Heart left ventricle (tissue), 16 donors: ENCODE data around the gene PITHD1. TPM values are rescaled to one million over a fixed set of nuclear protein-coding genes. Genes with fewer than 3 reads are reported as not detected.

Experiments
- ATAC-seq, 4 donors: fragments of 200-7000 bp; cut with Tn5 transposase; one replicate each; pipeline ENCODE4 v1.9.1; 2020 to 2022; ENCODE audit warnings: moderate library complexity in 4 of 4, mild to moderate bottlenecking in 3 of 4, moderate number of reproducible peaks in 1 of 4
- DNase-seq, 5 donors: peaks; one replicate each; pipeline ENCODE4 v3.0.0-alpha.2; 2020
- H3K27ac ChIP-seq, 12 donors: fragments of 200-600 bp; sonication (generic) in 4 of 12; one replicate each; pipeline versions ENCODE4 v1.5.0 to v1.8.0; 2016 to 2022; ENCODE audit warnings: mild to moderate bottlenecking in 2 of 12
- H3K27me3 ChIP-seq, 9 donors: fragments of 200-600 bp; sonication (generic) in 2 of 9; one replicate each; pipeline versions ENCODE4 v1.5.1 to v1.8.0; 2016 to 2022; ENCODE audit warnings: mild to moderate bottlenecking in 3 of 9
- H3K36me3 ChIP-seq, 9 donors: fragments of 200-600 bp; sonication (generic) in 2 of 9; one replicate each; pipeline versions ENCODE4 v1.5.0 to v1.8.0; 2018 to 2022; ENCODE audit warnings: mild to moderate bottlenecking in 2 of 9
- H3K4me1 ChIP-seq, 12 donors: fragments of 200-600 bp; sonication (generic) in 4 of 12; one replicate each; pipeline versions ENCODE4 v1.5.0 to v1.8.0; 2016 to 2022; ENCODE audit warnings: mild to moderate bottlenecking in 3 of 12
- H3K4me3 ChIP-seq, 12 donors: fragments of 200-600 bp; sonication (generic) in 4 of 12; one replicate each; pipeline versions ENCODE4 v1.5.0 to v1.8.0; 2017 to 2022; ENCODE audit warnings: mild to moderate bottlenecking in 9 of 12, moderate library complexity in 4 of 12
- H3K9me3 ChIP-seq, 12 donors: fragments of 200-600 bp; sonication (generic) in 4 of 12; one replicate each; pipeline versions ENCODE4 v1.5.0 to v1.8.0; 2016 to 2022; ENCODE audit warnings: mild to moderate bottlenecking in 1 of 12
- CTCF ChIP-seq, 12 donors: fragments of 200-600 bp; sonication (generic) in 4 of 12; IDR thresholded peaks; one replicate each; pipeline versions ENCODE4 v1.5.0 to v1.8.0; 2018 to 2022; ENCODE audit warnings: antibody characterized with exemption in 12 of 12, mild to moderate bottlenecking in 5 of 12
- POLR2A ChIP-seq, 2 donors: fragments of 450-650 bp; IDR thresholded peaks; one replicate each; pipeline ENCODE4 v1.6.1; 2017; ENCODE audit warnings: antibody characterized with exemption in 2 of 2, mild to moderate bottlenecking in 2 of 2, moderate library complexity in 2 of 2
- WGBS, 4 donors: extraction: QIAGEN DNeasy Blood & Tissue Kit in 2 of 4; methylation state at CpG; one replicate each; pipeline versions ENCODE4 v1.1.5 to v1.1.7; 2013 to 2018; 5-methylcytosine and 5-hydroxymethylcytosine counted together
- intact Hi-C, 10 donors: fragments of 100-400 bp; cut with DNase I; formaldehyde crosslinking; loops; one replicate each; pipeline versions ENCODE4 v1.11.1 to v1.14.2; 2022
- polyA plus RNA-seq, 2 donors: library from polyadenylated mRNA; stranded (reverse); fragments of 200-250 nt; gene quantifications; one replicate each; pipeline ENCODE4 v1.2.3, GENCODE V29; 2013
- total RNA-seq, 9 donors: library from RNA; depleted of rRNA in 2 of 9; stranded (reverse); fragments of >200 nt in 2 of 9; fragmentation: NEBNext Ultra II Directional in 3 of 9; extraction: Animal tissue kit (Norgen Biotek cat#: 25700) in 3 of 9; gene quantifications; one replicate each; pipeline versions ENCODE4 v1.1.0 to v1.2.4, GENCODE V29; 2016 to 2023
- donor health status: ischemic (EF 13 %, LVEDD 7.1; RV severe dilation, severe dysfunction).
- donor health status: healthy with polysubstance abuse.
- donor health status: DM: no; HTN: yes; CAD: no.
- donor health status: DM: no; HTN: no; CAD: no.
- donor health status: ischemic (EF 25% LVEDD 6.9; RV normal size, moderate dysfunction).
- donor health status: ischemic (EF 25% LVEDD 5.7; RV mildly dilated, moderate dysfunction).
- donor health status: healthy.
- donor health status: DM: yes; HTN: yes; CAD: no.
- donor health status: ischemic (EF 35%, LVEDD 5.7; RV mildly dilated, moderate dysfunction).
- donor health status: nonischemic (EF 11% LVEDD 7.7; RV severe dilation, severe dysfunction).
- donor health status: DM: yes; HTN: yes; CAD: no.
- donor health status: PGD.
- donor health status: ischemic (EF 29% LVEDD 5.4; RV normal size, mild dysfunction).
- donor health status: nonischemic (EF 23%, LVEDD 6.1; RV moderate dilation, normal function).

Gene PITHD1
- total and polyA plus RNA-seq, 11 donors = 31.8 to 86.4 (median 46.2) TPM

- intact Hi-C loops = loop anchor here in 4 of 10 donors (5.0 to 10.0 kb wide), 2 partner anchors 44 to 49 kb away; partner anchors contain the start of genes FUCA1 (in 3 of the 4) and PITHD1 (in 1 of the 4)
Observed at GRCh38 chr1:23823767-23824166, 45.5 kb downstream of the PITHD1 start.

GRCh38 chr1:23824711-23825075, 46.5 kb downstream of the PITHD1 start:
- H3K4me3 ChIP-seq = peak overlapping the region; percentile 74 to 100 (median 97)
- no peak for ATAC-seq
- peaks cover 0 to 7% (median under 1%) of the 10 kb centered on the region in 9 donors for H3K36me3 ChIP-seq
- intact Hi-C loops = loop anchor here in 6 of 10 donors (5.0 to 10.0 kb wide), 2 partner anchors 43 to 50 kb away; partner anchors contain the start of genes FUCA1 (in 5 of the 6) and PITHD1 (in 1 of the 6)
- H3K27ac ChIP-seq = peak overlapping the region; percentile 89 to 98 (median 96)
- DNase-seq = no peak
- H3K9me3 ChIP-seq = no peaks in the 10 kb centered on the region
- WGBS, 4 donors = 1 to 2% (median 2%) methylated on average over 8 of the region's 8 CpGs
- H3K4me1 ChIP-seq = peaks cover 0 to 18% (median 10%) of the 10 kb centered on the region in 12 donors
- no peaks in the 10 kb centered on the region for H3K27me3 ChIP-seq
- TF ChIP-seq POLR2A (IDR thresholded peaks at IDR 0.05) = no peak
- TF ChIP-seq CTCF (IDR thresholded peaks at IDR 0.05) = no peak

More at GRCh38 chr1:23823767-23824166, 45.5 kb downstream of the PITHD1 start:
- H3K4me3 ChIP-seq = peak overlapping the region in 1 of 12 donors; percentile 81
- TF ChIP-seq POLR2A (IDR thresholded peaks at IDR 0.05) (no peak), CTCF (IDR thresholded peaks at IDR 0.05) (no peak)
- H3K9me3 ChIP-seq = no peaks in the 10 kb centered on the region
- no peak overlapping the region for H3K27ac ChIP-seq
- peaks cover 0 to 17% (median 9%) of the 10 kb centered on the region in 9 donors for H3K36me3 ChIP-seq
- no peaks in the 10 kb centered on the region for H3K27me3 ChIP-seq
- DNase-seq (no peak), ATAC-seq (no peak)
- H3K4me1 ChIP-seq = peaks cover 0 to 18% (median 10%) of the 10 kb centered on the region in 12 donors
- WGBS, 4 donors = 77 to 84% (median 79%) methylated on average over 7 of the region's 7 CpGs

DNA sequence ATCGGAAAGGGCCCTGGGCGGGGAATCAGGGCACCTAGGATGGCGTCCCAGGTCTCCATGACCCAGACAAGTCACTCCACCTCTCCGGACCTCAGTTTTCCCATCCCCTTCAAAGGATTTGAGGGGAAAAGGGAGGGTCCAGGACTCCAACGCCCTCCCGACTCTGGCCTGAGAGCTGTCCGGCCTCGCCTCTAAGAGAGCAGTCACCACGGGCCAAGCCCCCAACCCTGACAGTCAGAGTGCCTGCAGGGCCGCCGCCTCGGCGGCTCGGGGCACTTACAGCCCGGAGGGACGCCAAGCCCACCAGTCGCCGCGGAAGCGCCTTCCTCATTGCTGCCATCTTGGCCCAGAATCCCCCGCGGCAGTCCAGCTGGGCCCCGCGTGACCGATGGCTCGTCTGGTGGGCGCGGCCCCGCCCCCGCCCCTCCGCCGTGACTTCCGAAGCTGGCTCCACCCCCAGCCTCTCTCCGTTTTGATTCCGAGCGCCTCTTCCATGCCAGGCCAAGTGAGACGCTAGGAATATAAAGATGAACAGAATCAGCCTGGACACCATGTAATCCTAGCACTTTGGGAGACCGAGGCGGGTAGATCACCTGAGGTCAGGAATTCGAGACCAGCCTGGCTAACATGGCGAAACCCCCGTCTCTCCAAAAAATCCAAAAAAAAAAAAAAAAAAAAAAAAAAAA, 47.0 kb downstream of the PITHD1 start, which contains the start of gene HMGCL:
Gene HMGCL (minus strand): TSS at position 354 of the 686 bp plus-strand sequence. CDS start 14 bp downstream, at position 340.
- TF ChIP-seq POLR2A (IDR thresholded peaks at IDR 0.05) (peak in 1 of 2 donors; percentile 85), CTCF (IDR thresholded peaks at IDR 0.05) (peak in 1 of 12 donors; percentile 7)
- H3K36me3 ChIP-seq = peaks cover 0 to 2% (median 0%) of the 10 kb centered on the region in 9 donors
- ATAC-seq = peak; percentile 96 to 100 (median 99)
- H3K4me1 ChIP-seq = peaks cover 0 to 18% (median 10%) of the 10 kb centered on the region in 12 donors
- H3K27ac ChIP-seq = peak within 1 kb of the TSS; percentile 89 to 98 (median 96)
- 0 to 2% (median 1%) methylated on average over 23 to 42 of the region's 42 CpGs for WGBS, 4 donors
- H3K4me3 ChIP-seq = peak within 1 kb of the TSS; percentile 74 to 100 (median 97)
- intact Hi-C loops = loop anchor here in 3 of 10 donors (5.0 to 10.0 kb wide), 2 partner anchors 42 to 50 kb away; partner anchors contain the start of genes FUCA1 (in 2 of the 3) and PITHD1 (in 1 of the 3)
- H3K9me3 ChIP-seq = no peaks in the 10 kb centered on the region
- DNase-seq = peak; percentile 93 to 95 (median 93)
- H3K27me3 ChIP-seq = no peaks in the 10 kb centered on the region
